Measurements from ENCODE around the gene ABCC12. TPM values are rescaled to one million over a fixed set of nuclear protein-coding genes. Genes with fewer than 3 reads are reported as not detected.
"Not testable (repeated sequence)": the region's sequence is repeated elsewhere in the genome, so short reads cannot be mapped to it uniquely, and the experiment has no call there.

Gene ABCC12
- total and polyA plus RNA-seq, 4 donors = 0.25 TPM; not detected in 3

DNA sequence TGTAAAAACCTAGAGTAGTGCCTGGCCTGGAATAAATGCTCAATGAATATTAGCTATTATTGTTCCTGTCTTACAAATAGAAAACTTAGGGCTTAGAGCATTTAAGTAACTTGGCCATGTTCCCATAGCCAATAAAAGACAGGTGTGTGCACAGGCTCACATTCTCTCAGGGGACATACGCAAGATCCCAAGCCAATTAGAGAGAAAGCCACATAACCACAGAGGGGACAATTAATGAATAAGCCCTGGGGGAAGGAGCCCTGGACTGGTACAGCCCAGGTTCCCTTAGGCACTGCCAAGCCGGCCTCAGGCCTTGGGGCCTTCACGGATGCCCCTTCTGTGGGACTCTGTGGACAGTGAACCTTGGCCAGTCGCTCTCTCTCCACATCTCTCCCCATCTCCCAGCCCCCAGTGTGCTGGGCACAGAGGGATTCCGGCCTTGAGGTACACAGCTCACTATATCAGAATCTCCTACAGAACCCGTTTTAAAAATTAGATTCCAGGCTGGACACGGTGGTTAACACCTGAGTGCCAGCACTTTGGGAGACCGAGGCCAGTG lies 27.3 kb upstream of the ABCC12 start:
- WGBS = 90% methylated on average over 8 of the region's 8 CpGs
- Histone ChIP-seq H3K27ac (ENCODE audit: low read depth in 1 of 2, low read length in 2 of 2) (no peak overlapping the region), H3K36me3 (ENCODE audit: control insufficient read depth in 4 of 4, insufficient read depth in 3 of 4, low read depth in 1 of 4, low read length in 3 of 4) (no peaks in the 10 kb centered on the region), H3K4me3 (ENCODE audit: low read depth in 1 of 3, low read length in 3 of 3) (no peak overlapping the region), H3K27me3 (ENCODE audit: control insufficient read depth in 4 of 4, insufficient read depth in 4 of 4, low read length in 3 of 4) (no peaks in the 10 kb centered on the region), H3K4me1 (ENCODE audit: control insufficient read depth in 4 of 4, insufficient read depth in 4 of 4, low read length in 3 of 4) (peaks cover 0 to 4% (median 1%) of the 10 kb centered on the region in 4 donors), H3K9ac (ENCODE audit: low read depth in 1 of 2, low read length in 2 of 2) (no peak overlapping the region), H3K9me3 (ENCODE audit: control insufficient read depth in 4 of 4, low read length in 3 of 4) (no peaks in the 10 kb centered on the region)
- no peak for DNase-seq (ENCODE audit: low spot score)
- peak in 1 of 2 donors; percentile 6 for TF ChIP-seq HNF4A (conservative IDR thresholded peaks at IDR 0.05)
- TF ChIP-seq, protein P1, sequence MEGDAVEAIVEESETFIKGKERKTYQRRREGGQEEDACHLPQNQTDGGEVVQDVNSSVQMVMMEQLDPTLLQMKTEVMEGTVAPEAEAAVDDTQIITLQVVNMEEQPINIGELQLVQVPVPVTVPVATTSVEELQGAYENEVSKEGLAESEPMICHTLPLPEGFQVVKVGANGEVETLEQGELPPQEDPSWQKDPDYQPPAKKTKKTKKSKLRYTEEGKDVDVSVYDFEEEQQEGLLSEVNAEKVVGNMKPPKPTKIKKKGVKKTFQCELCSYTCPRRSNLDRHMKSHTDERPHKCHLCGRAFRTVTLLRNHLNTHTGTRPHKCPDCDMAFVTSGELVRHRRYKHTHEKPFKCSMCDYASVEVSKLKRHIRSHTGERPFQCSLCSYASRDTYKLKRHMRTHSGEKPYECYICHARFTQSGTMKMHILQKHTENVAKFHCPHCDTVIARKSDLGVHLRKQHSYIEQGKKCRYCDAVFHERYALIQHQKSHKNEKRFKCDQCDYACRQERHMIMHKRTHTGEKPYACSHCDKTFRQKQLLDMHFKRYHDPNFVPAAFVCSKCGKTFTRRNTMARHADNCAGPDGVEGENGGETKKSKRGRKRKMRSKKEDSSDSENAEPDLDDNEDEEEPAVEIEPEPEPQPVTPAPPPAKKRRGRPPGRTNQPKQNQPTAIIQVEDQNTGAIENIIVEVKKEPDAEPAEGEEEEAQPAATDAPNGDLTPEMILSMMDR (IDR thresholded peaks at IDR 0.05; ENCODE audit: low read depth, low read length, missing input control) = no peak

DNA sequence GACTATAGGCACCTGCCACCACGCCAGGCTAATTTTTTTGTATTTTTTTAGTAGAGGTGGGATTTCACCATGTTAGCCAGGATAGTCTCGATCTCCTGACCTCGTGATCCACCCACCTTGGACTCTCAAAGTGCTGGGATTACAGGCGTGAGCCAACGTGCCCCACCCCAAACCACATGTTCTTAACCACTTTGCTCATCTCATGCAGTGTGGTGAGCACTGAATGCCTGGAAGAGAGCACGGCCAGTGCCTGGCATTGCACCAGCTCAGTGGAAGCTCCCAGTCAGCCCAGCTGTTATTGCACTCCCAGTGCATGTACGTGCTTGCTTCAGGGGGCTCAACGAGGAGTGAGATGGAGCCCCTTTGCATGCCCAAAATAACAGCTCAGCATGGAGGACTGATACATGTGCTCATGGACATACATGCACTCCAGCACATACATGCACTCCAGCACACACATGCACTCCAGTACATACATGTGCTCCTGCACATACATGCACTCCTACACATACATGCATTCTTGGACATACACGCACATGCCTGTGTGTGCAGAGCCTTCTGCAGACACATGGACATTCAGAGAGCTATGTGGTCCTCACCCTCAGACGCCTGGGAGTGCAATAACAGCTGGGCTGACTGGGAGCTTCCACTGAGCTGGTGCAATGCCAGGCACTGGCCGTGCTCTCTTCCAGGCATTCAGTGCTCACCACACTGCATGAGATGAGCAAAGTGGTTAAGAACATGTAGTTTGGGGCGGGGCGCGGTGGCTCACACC lies 26.1 kb upstream of the ABCC12 start:
- 86% methylated on average over 14 of the region's 14 CpGs for WGBS
- H3K27me3 ChIP-seq (ENCODE audit: control insufficient read depth in 4 of 4, insufficient read depth in 4 of 4, low read length in 3 of 4); DNase-seq (ENCODE audit: low spot score): not testable (repeated sequence)

DNA sequence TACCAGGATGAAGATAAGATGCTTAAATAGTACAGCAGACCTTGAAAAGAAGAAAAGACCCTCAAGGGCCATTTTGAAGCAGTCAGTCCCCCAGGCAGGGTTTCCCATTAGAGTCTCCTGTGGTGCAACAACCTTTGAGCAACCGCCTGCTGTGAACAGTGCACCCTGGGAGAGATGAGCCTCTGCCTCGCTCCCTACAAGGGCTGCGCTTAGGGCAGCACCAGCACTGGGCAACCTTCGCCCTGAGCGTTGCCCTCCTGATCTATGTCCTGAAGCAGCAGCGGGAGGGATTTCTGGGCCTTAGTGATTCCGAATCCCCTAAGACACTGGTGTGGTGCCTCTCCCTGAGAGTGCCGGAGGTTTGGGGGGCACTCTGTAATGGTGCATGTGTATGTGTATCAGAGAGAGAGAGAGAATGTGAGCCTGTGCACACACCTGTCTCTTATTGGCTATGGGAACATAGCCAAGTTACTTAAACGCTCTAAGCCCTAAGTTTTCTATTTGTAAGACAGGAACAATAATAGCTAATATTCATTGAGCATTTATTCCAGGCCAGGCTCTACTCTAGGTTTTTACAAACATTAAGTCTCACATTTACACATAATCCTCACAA lies 25.2 kb upstream of the ABCC12 start:
- no peak overlapping the region for H3K9ac ChIP-seq (ENCODE audit: low read depth in 1 of 2, low read length in 2 of 2)
- no peak overlapping the region for H3K4me3 ChIP-seq (ENCODE audit: low read depth in 1 of 3, low read length in 3 of 3)
- H3K9me3 ChIP-seq (ENCODE audit: control insufficient read depth in 4 of 4, low read length in 3 of 4) = no peaks in the 10 kb centered on the region
- no peak overlapping the region for H3K27ac ChIP-seq (ENCODE audit: low read depth in 1 of 2, low read length in 2 of 2)
- peaks cover 0 to 4% (median 1%) of the 10 kb centered on the region in 4 donors for H3K4me1 ChIP-seq (ENCODE audit: control insufficient read depth in 4 of 4, insufficient read depth in 4 of 4, low read length in 3 of 4)
- DNase-seq (ENCODE audit: low spot score) = no peak
- WGBS = 60% methylated on average over 9 of the region's 9 CpGs
- no peaks in the 10 kb centered on the region for H3K27me3 ChIP-seq (ENCODE audit: control insufficient read depth in 4 of 4, insufficient read depth in 4 of 4, low read length in 3 of 4)
- H3K36me3 ChIP-seq (ENCODE audit: control insufficient read depth in 4 of 4, insufficient read depth in 3 of 4, low read depth in 1 of 4, low read length in 3 of 4) = no peaks in the 10 kb centered on the region
- peak; percentile 78 for TF ChIP-seq SP1 (IDR thresholded peaks at IDR 0.05)
- TF ChIP-seq, protein P1 (IDR thresholded peaks at IDR 0.05; ENCODE audit: low read depth, low read length, missing input control) = no peak
- peak in 1 of 2 donors; percentile 11 for TF ChIP-seq JUND (IDR thresholded peaks at IDR 0.05)
- TF ChIP-seq TAF1 (conservative IDR thresholded peaks at IDR 0.05) = peak; percentile 19
- no peak for TF ChIP-seq EGR1 (IDR thresholded peaks at IDR 0.05; ENCODE audit: low read depth in 2 of 2)
- TF ChIP-seq, protein P2, sequence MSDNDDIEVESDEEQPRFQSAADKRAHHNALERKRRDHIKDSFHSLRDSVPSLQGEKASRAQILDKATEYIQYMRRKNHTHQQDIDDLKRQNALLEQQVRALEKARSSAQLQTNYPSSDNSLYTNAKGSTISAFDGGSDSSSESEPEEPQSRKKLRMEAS (IDR thresholded peaks at IDR 0.05) = no peak
- peak; percentile 28 to 64 for TF ChIP-seq RAD21 (IDR thresholded peaks at IDR 0.05)
- peak; percentile 65 for TF ChIP-seq HNF4G (IDR thresholded peaks at IDR 0.05)
- TF ChIP-seq, protein P3, sequence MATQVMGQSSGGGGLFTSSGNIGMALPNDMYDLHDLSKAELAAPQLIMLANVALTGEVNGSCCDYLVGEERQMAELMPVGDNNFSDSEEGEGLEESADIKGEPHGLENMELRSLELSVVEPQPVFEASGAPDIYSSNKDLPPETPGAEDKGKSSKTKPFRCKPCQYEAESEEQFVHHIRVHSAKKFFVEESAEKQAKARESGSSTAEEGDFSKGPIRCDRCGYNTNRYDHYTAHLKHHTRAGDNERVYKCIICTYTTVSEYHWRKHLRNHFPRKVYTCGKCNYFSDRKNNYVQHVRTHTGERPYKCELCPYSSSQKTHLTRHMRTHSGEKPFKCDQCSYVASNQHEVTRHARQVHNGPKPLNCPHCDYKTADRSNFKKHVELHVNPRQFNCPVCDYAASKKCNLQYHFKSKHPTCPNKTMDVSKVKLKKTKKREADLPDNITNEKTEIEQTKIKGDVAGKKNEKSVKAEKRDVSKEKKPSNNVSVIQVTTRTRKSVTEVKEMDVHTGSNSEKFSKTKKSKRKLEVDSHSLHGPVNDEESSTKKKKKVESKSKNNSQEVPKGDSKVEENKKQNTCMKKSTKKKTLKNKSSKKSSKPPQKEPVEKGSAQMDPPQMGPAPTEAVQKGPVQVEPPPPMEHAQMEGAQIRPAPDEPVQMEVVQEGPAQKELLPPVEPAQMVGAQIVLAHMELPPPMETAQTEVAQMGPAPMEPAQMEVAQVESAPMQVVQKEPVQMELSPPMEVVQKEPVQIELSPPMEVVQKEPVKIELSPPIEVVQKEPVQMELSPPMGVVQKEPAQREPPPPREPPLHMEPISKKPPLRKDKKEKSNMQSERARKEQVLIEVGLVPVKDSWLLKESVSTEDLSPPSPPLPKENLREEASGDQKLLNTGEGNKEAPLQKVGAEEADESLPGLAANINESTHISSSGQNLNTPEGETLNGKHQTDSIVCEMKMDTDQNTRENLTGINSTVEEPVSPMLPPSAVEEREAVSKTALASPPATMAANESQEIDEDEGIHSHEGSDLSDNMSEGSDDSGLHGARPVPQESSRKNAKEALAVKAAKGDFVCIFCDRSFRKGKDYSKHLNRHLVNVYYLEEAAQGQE (IDR thresholded peaks at IDR 0.05) = peak; percentile 28
- TF ChIP-seq, protein P4, sequence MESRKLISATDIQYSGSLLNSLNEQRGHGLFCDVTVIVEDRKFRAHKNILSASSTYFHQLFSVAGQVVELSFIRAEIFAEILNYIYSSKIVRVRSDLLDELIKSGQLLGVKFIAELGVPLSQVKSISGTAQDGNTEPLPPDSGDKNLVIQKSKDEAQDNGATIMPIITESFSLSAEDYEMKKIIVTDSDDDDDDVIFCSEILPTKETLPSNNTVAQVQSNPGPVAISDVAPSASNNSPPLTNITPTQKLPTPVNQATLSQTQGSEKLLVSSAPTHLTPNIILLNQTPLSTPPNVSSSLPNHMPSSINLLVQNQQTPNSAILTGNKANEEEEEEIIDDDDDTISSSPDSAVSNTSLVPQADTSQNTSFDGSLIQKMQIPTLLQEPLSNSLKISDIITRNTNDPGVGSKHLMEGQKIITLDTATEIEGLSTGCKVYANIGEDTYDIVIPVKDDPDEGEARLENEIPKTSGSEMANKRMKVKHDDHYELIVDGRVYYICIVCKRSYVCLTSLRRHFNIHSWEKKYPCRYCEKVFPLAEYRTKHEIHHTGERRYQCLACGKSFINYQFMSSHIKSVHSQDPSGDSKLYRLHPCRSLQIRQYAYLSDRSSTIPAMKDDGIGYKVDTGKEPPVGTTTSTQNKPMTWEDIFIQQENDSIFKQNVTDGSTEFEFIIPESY (IDR thresholded peaks at IDR 0.05) = no peak
- TF ChIP-seq FOXA1 (IDR thresholded peaks at IDR 0.05) = no peak
- no peak for TF ChIP-seq FOXA2 (IDR thresholded peaks at IDR 0.05)
- TF ChIP-seq RXRA (IDR thresholded peaks at IDR 0.05) = peak; percentile 57 to 63
- TF ChIP-seq HNF4A (conservative IDR thresholded peaks at IDR 0.05) = peak; percentile 83 to 84
- no peak for TF ChIP-seq NR2F2 (IDR thresholded peaks at IDR 0.05)
- TF ChIP-seq YY1 (IDR thresholded peaks at IDR 0.05) = peak; percentile 45

More for the DNA sequence above, 26.1 kb upstream of the ABCC12 start:
- H3K9ac ChIP-seq (ENCODE audit: low read depth in 1 of 2, low read length in 2 of 2); H3K9me3 ChIP-seq (ENCODE audit: control insufficient read depth in 4 of 4, low read length in 3 of 4); H3K27ac ChIP-seq (ENCODE audit: low read depth in 1 of 2, low read length in 2 of 2); H3K4me3 ChIP-seq (ENCODE audit: low read depth in 1 of 3, low read length in 3 of 3); H3K4me1 ChIP-seq (ENCODE audit: control insufficient read depth in 4 of 4, insufficient read depth in 4 of 4, low read length in 3 of 4); H3K36me3 ChIP-seq (ENCODE audit: control insufficient read depth in 4 of 4, insufficient read depth in 3 of 4, low read depth in 1 of 4, low read length in 3 of 4): not testable (repeated sequence)
